OCI-LY3 (cell line): ENCODE data around the gene SCD5.

Experiments
- H2AFZ ChIP-seq: fragments of 200-600, 300-600 bp; shearing (Covaris generic); 2 replicates; pipeline ENCODE4 v1.6.0; 2014; ENCODE audit warnings: antibody characterized with exemption, low read depth, low read length
- H3K27ac ChIP-seq: fragments of 200-600, 300-600 bp; sonication (generic); 2 replicates; pipeline ENCODE4 v1.5.1; 2014; ENCODE audit warnings: mild to moderate bottlenecking, low read length, moderate library complexity, mixed read lengths
- H3K27me3 ChIP-seq: fragments of 200-600, 300-600 bp; sonication (generic); 2 replicates; pipeline ENCODE4 v1.6.1; 2014; ENCODE audit warnings: low read depth, low read length, mixed read lengths
- H3K36me3 ChIP-seq: fragments of 200-600, 300-600 bp; sonication (generic); replicated peaks from 2 replicates; pipeline ENCODE3; 2014; ENCODE audit warnings: low read depth, low read length, mixed read lengths
- H3K4me1 ChIP-seq: fragments of 300-600, 200-600 bp; sonication (generic); 2 replicates; pipeline ENCODE4 v1.6.1; 2014; ENCODE audit warnings: low read length, mixed read lengths
- H3K4me2 ChIP-seq: fragments of 200-600, 300-600 bp; sonication (generic); 2 replicates; pipeline ENCODE4 v1.6.1; 2014; ENCODE audit warnings: low read length, mixed read lengths
- H3K4me3 ChIP-seq: fragments of 300-600, 200-600 bp; sonication (generic); 2 replicates; pipeline ENCODE4 v1.5.1; 2014; ENCODE audit warnings: antibody characterized with exemption, mild to moderate bottlenecking, low read length, moderate library complexity
- H3K79me2 ChIP-seq: fragments of 300-600, 200-600 bp; shearing (Covaris generic); 2 replicates; pipeline ENCODE4 v1.6.1; 2014; ENCODE audit warnings: mild to moderate bottlenecking, low read length, mixed read lengths
- H3K9ac ChIP-seq: fragments of 300-600, 200-600 bp; shearing (Covaris generic); 2 replicates; pipeline ENCODE4 v1.6.0; 2014; ENCODE audit warnings: mild to moderate bottlenecking, low read length, moderate library complexity
- H3K9me3 ChIP-seq: fragments of 200-600, 300-600 bp; shearing (Covaris generic); 2 replicates; pipeline ENCODE4 v1.6.1; 2014; ENCODE audit warnings: low read length, mixed read lengths; ENCODE audit not compliant: insufficient read depth
- H4K20me1 ChIP-seq: fragments of 200-600, 300-600 bp; sonication (generic); 2 replicates; pipeline ENCODE4 v1.6.1; 2016; ENCODE audit warnings: low read length, mixed read lengths; ENCODE audit not compliant: insufficient read depth
- CTCF ChIP-seq: fragments of 200-600, 300-600 bp; sonication (generic); IDR thresholded peaks from 2 replicates; pipeline ENCODE4 v1.5.1; 2014; ENCODE audit warnings: antibody characterized with exemption, low read length, low read depth
- EZH2phosphoT487 ChIP-seq: fragments of 200-600 bp; shearing (Covaris generic); IDR thresholded peaks from 2 replicates; pipeline ENCODE4 v1.6.1; 2018; ENCODE audit warnings: antibody characterized with exemption, mixed run types, low read depth

The SCD5 gene

DNA sequence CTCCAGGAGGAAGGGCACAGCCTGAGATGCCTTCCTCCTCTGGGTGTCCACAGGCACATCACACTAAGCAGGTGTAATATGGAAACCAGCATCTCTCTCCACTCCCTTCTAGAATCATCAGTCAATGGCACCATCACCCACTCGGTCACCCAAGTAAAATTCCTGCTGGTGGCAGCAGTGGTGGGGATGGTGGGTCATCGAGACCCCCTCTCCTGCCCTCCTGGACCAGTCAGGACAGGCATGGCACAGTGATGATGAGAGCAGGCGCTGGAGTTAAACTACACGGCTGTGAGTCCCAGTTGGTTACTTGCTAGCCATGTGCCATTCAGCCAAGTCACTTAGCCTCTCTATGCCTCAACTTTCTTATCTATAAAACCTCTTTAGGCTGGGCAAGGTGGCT lies 42.5 kb downstream of the SCD5 start:
- peaks cover 10% of the 10 kb centered on the region; the same call in 1 of the 2 replicates for H3K27me3 ChIP-seq
- no peak overlapping the region for H3K4me2 ChIP-seq
- H3K4me3 ChIP-seq: no peak overlapping the region
- no peaks in the 10 kb centered on the region for H3K79me2 ChIP-seq
- TF ChIP-seq EZH2phosphoT487: no peak
- no peak for TF ChIP-seq CTCF
- H2AFZ ChIP-seq: no peak overlapping the region
- H3K9ac ChIP-seq: no peak overlapping the region
- no peaks in the 10 kb centered on the region for H4K20me1 ChIP-seq
- no peaks in the 10 kb centered on the region for H3K36me3 ChIP-seq
- H3K4me1 ChIP-seq: no peaks in the 10 kb centered on the region
- H3K9me3 ChIP-seq: no peaks in the 10 kb centered on the region
- H3K27ac ChIP-seq: no peak overlapping the region

DNA sequence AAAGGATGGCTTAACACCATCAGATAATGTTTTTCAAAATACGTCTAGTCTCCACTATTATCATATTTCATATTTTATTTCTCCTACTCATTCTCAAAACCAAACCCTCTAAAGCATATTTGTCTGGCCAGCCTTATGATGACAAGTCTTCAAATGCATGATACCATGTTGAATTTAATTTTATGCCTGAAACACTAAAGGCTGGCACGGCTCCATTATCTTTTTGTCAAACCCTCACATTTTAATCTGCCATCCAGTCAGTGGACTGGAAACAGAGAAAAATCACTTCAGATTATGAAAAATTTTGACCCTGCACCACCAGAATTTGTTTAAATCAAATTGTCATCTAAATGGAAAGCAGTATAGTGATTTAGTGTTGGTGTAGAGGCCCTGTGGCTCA lies 42.9 kb downstream of the SCD5 start:
- TF ChIP-seq CTCF (no peak), EZH2phosphoT487 (no peak)
- H3K27ac ChIP-seq: no peak overlapping the region
- H3K9me3 ChIP-seq: no peaks in the 10 kb centered on the region
- no peak overlapping the region for H3K4me2 ChIP-seq
- H3K36me3 ChIP-seq: no peaks in the 10 kb centered on the region
- no peak overlapping the region for H3K9ac ChIP-seq
- no peak overlapping the region for H2AFZ ChIP-seq
- 0 out of 2 replicates have a peak, but pooled peaks cover 6% of the 10 kb centered on the region for H3K27me3 ChIP-seq
- no peaks in the 10 kb centered on the region for H3K79me2 ChIP-seq
- H4K20me1 ChIP-seq: no peaks in the 10 kb centered on the region
- no peak overlapping the region for H3K4me3 ChIP-seq
- no peaks in the 10 kb centered on the region for H3K4me1 ChIP-seq

- peaks cover 5% of the 10 kb centered on the region; the same call in 1 of the 2 replicates for H3K27me3 ChIP-seq
- TF ChIP-seq EZH2phosphoT487: no peak
- TF ChIP-seq CTCF: no peak
- H3K36me3 ChIP-seq: no peaks in the 10 kb centered on the region
- H2AFZ ChIP-seq: no peak overlapping the region
- H3K4me3 ChIP-seq: no peak overlapping the region
- H3K4me2 ChIP-seq: no peak overlapping the region
- no peak overlapping the region for H3K9ac ChIP-seq
- H3K4me1 ChIP-seq: no peaks in the 10 kb centered on the region
- no peak overlapping the region for H3K27ac ChIP-seq
- no peaks in the 10 kb centered on the region for H3K9me3 ChIP-seq
- H3K79me2 ChIP-seq: no peaks in the 10 kb centered on the region
- no peaks in the 10 kb centered on the region for H4K20me1 ChIP-seq
These were observed 44.0 kb downstream of the SCD5 start for GRCh38 chr4:82754513-82755165.

GRCh38 chr4:82753725-82754410 lies 44.7 kb downstream of the SCD5 start:
- H3K4me1 ChIP-seq: no peaks in the 10 kb centered on the region
- H3K9me3 ChIP-seq: no peaks in the 10 kb centered on the region
- H3K9ac ChIP-seq: no peak overlapping the region
- no peaks in the 10 kb centered on the region for H3K79me2 ChIP-seq
- no peak overlapping the region for H3K4me2 ChIP-seq
- H2AFZ ChIP-seq: no peak overlapping the region
- H3K27ac ChIP-seq: no peak overlapping the region
- no peak overlapping the region for H3K4me3 ChIP-seq
- no peak for TF ChIP-seq EZH2phosphoT487
- TF ChIP-seq CTCF: no peak
- H3K27me3 ChIP-seq: peaks cover 5% of the 10 kb centered on the region; the same call in 1 of the 2 replicates
- H4K20me1 ChIP-seq: no peaks in the 10 kb centered on the region
- H3K36me3 ChIP-seq: no peaks in the 10 kb centered on the region
